ENCODE data around the gene AFF3.

AFF3 gene

DNA sequence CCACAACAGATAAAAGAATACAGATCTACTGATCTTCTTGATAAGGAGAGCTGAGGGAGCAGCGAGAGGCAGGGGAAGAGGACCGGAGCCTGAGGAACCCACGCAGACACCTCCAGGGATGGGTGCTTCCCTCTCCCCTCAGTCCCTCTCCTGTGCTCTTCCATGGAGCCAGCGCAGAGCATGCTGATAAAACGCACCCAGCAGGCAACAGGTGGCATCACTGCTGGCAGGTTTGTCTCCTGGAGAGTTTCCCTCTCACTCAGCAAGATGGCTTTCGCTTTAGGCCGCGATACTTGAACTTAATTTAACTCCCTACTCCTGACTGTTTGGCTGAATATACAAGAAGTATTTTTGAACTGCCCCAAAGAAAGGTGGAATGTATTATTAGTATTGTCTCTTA, 489.5 kb downstream of the AFF3 start:
- TF ChIP-seq, protein P1, sequence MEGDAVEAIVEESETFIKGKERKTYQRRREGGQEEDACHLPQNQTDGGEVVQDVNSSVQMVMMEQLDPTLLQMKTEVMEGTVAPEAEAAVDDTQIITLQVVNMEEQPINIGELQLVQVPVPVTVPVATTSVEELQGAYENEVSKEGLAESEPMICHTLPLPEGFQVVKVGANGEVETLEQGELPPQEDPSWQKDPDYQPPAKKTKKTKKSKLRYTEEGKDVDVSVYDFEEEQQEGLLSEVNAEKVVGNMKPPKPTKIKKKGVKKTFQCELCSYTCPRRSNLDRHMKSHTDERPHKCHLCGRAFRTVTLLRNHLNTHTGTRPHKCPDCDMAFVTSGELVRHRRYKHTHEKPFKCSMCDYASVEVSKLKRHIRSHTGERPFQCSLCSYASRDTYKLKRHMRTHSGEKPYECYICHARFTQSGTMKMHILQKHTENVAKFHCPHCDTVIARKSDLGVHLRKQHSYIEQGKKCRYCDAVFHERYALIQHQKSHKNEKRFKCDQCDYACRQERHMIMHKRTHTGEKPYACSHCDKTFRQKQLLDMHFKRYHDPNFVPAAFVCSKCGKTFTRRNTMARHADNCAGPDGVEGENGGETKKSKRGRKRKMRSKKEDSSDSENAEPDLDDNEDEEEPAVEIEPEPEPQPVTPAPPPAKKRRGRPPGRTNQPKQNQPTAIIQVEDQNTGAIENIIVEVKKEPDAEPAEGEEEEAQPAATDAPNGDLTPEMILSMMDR (IDR thresholded peaks at IDR 0.05): no peak

DNA sequence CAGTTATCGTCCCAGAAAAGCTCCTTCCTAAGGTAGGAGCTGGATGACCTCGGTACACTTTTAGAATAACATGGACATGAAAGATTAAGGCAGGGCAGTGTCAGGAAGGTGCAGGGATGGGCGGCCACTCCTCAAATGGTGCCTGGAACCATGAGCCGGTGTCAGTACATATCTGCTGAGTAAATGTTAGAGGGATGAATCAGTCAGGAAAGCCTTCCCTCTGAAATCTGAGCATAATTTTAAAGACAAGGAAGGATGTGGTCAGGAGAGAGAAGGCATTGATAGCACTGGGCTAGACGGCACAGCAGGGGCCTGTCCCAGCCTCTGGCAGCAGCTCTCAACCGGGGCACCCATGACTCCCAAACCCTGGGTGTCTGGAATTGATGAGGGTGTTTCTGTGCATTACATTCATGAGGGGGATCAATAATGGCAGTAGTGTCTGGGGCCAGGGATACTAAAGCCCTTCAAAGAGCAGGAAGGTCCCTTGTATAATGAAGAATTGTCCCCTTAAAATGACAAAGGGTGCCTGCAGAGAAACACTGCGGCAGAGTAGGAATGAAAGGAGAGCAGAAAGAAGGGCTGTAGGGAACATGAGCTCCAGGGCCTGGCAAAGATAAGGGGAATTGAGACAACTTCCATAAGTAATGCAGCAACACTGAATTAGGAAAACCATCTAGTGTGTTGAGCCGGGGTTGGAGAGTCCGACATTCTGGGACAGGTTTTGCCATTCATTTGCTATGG, 490.3 kb downstream of the AFF3 start:
- TF ChIP-seq, protein P1 (IDR thresholded peaks at IDR 0.05): no peak

DNA sequence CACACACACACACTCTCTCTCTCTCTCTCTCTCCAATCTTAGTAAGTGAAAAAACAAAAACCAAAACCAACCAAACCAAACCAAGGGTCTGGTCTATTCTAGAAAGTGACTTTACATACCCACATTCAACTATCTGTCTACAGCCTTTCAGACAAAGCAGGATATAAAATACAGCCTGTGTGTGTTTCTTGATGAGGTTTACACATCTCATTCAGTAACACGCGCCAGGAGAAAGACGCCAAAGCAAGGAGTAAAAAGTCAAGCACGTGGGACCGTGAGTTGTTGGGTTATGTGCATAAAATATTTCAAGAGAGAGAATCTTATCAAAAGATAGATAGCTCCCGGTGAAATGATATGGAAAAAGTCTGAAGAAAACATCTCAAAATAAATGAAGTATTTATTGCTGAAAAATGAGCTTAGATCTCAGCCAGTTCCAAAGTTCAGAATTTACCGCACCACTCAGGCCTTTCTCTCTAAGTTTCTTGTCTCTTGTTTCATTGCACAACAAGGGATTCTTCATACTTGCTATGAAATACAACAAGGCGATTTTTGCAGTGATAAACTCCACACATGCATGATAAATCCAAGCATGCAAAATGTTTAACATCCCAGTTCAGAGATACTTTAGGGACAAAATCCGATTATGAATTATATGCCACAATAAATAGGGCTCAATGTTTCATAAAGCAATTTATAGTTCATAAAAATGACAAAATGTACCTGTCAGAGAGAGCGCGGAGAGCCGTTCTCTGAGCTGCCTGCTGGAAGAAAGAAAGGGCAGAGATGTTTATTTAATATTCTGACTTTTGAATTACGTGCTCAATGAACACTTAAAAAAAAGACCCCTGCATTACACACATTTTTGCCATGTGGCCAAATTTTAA, 493.2 kb downstream of the AFF3 start:
- TF ChIP-seq, protein P1 (IDR thresholded peaks at IDR 0.05): no peak

DNA sequence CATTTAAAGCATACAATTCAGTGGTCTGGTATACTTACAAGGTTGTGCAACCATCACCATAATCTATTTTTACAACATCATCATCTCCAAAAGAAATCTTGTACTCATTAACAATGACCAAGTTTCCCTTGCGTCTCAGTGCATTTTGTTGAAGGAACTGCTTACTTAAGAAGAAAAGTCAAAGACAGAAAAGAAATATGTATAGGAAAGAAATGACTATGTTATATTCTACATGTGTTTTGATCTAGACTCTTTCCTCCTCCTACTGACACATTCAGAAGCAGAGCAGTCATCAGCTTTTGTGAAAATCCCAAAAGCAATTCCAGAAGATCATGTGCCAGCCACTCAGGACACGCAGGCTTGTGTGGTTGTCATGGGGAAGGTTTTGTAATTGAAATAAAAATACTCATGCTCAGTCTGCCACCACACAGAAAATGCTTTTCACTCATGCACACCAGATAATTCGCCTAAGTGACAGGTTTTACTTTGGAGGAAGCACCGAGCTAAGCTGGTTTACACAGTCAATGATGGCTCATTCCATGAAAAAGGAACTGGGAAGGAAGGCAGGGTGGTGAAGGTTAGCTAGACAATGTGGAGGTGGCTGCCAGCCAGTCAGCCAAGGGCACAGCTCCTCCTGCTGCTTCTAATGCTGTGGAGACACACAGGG, 494.1 kb downstream of the AFF3 start:
- TF ChIP-seq, protein P1 (IDR thresholded peaks at IDR 0.05): no peak

DNA sequence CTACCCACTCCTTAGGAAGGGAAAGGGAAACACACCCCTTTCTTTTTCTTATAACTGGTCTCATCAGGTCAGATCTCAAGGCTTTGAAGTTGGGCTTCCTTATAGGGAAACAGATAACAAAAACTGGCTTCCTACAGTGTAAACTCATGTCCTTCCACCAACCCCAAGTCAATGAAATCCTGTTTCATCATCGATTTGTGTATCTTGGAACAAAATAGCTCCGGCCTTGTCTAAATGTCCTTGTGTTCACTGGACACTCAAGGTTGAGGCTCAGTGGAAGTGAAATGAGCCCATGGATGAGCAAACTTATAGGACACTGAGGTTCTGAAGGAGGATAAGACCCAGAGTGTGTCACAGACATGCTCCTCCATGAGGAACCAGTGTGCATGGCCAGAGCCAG, 496.4 kb downstream of the AFF3 start:
- TF ChIP-seq, protein P1 (IDR thresholded peaks at IDR 0.05): no peak

DNA sequence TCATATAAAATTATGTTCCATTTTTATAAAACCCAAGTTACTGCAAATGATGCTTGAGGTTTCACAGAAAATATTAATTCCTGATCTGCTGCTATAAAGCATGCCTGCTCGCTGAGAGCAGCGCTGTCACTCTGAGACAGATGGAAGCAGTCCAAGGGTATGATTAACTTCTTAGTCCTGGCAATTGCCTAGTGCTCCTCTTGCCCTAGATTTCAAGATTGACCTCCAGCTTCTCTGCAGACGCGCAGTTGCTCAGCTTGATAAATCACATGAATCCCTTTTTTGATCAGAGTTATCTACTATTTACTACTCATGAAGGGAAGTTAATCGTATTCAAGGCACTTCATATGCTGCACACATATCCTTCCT, 498.0 kb downstream of the AFF3 start:
- TF ChIP-seq, protein P1 (IDR thresholded peaks at IDR 0.05): no peak

DNA sequence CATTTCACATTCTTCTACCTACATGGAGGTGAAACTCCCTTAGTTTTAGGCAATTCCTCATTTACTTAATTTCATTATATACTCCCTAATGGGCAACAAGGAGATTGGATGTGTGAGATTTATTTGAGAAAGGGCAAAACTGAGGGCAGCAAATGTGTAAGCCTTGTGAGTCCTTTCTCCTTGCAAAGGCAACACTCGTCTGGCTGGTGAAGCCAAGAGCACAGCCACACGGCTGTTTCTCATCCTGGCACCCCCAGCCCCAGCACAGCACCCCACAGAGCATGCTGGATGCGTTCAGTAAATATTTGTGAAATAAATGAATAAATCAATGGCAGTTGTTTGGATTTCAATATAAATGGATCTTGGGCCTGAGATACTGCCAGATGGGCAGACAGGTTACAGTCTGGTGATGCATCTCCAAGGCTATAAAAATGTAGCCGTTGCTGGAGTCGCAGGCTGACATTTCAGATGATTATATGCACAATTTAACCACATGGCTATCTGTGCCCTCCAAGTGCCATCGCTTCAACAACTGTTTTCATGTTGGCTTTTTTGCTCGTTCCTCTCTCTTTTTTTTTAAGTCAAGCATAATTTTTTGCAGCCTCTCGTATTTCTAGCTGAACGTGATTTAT, 498.5 kb downstream of the AFF3 start:
- TF ChIP-seq, protein P1 (IDR thresholded peaks at IDR 0.05): no peak

All from LNCAP (cell line).